Central memory CD4-positive, alpha-beta T cell (primary cell): Measurements from ENCODE around the gene PLEKHG4.

ENCODE experiments used
- DNase-seq: peaks from one replicate; pipeline ENCODE4 v3.0.0; 2022

PLEKHG4 gene

DNA sequence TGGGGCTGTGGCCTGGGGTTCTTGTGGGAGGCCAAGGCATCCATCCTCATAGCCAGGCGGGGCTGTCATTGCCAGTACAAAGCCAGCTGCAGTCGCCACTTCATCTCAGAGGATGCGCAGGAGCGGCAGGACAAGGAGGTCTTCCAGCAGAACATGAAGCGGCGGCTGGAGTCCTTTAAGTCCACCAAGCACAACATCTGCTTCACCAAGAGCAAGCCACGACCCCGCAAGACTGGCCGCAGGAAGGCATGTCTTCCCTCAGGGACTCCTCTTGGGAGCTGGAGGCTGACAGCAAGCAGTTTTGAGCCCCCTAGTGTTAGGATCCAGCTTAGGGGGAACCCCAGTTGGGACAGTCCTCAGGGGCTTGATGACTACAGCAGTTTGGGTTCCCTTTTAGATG lies 15.1 kb upstream of the PLEKHG4 start:
- DNase-seq, result no peak

DNA sequence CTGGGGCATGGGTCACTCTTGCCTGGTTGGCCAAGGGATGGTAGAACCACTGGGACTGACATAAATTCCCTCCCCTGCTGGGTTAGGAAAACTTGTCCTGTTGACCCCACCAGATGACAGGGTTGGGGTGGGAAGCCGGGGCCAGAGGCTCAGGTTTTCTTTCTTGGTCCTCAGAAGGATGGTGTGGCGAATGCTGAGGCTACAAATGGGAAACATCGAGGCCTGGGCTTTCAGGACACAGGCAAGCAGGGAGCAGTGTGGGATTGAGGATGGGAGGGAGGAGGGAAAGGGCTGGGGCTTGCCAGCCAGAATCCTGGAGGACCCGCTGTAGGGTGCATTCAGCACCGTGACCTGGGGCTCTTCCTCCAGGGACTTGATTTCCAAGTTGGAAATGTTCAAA lies 14.5 kb upstream of the PLEKHG4 start:
- DNase-seq, result no peak

DNA sequence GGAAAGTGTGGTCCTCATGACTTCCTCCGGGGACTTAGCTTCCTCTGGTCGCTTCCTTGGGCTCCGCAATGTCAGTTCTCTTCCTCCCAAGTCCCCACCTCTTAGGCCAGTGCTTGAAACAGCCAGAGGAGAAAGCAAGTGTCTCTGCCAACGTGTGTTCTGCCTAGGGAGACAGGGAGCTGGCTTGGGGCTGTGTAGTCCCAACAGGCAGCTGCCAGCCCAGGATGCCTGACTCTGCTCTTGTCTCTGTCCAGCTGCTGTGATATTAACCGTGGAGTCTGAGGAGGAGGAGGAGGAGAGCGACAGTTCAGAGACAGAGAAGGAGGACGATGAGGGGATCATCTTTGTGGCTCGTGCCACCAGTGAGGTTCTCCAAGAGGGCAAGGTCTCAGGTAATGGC lies 13.5 kb upstream of the PLEKHG4 start:
- no peak for DNase-seq

DNA sequence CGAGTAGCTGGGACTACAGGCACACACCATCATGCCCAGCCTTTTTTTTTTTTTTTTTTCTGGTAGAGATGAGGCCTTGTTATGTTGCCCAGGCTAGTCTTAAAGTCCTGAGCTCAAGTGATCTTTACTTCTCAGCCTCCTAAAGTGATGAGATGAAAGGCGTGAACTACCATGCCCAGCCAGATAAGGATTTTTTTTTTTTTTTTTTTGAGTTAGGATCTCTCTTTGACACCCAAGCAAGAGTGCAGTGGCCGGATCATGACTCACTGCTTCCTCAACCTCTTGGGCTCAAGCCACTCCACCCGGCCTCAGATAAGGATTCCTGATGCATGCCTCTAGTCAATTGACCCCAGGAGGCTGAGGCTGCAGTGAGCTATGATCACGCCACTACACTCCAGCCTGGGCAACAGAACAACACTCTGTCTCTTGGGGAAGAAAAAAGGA lies 11.2 kb upstream of the PLEKHG4 start:
- DNase-seq, result no peak

DNA sequence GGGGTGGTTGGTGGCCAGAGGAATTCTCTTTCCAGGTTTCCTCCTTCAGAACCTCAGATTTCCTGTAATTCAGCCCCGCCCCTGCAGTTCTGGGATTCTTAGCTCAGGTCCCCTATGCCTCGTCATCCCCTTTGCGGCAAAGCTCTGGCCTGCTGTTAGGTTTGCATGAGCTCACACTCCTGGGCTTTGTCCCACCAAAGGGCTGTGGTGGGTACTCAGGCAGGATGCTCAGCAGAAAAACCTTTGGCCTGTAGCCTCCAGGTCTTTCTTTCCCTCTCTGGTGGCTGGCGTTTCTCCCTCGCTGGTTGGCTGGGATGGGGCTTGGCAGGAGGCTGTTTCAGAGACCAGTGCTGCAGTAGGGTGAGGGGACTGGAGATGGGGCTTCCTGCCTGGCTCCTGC lies 9.6 kb upstream of the PLEKHG4 start:
- no peak for DNase-seq

DNA sequence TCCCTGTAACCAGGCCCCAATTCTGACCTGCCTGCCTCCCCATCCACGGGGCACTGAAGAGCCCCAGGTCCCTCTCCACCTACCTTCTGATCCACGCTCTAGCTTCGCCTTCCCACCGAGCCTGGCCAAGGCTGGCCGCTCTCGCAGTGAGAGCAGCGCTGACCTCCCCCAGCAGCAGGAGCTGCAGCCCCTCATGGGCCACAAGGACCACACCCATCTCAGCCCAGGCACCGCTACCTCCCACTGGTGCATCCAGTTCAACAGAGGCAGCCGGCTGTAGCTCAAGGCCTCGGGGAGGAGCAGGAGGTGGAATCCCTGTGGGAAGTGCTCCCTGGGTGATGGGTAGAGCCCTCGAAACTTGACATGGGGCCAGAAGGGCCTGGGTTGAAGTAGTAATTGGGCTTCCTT lies 8.4 kb upstream of the PLEKHG4 start:
- no peak for DNase-seq

DNA sequence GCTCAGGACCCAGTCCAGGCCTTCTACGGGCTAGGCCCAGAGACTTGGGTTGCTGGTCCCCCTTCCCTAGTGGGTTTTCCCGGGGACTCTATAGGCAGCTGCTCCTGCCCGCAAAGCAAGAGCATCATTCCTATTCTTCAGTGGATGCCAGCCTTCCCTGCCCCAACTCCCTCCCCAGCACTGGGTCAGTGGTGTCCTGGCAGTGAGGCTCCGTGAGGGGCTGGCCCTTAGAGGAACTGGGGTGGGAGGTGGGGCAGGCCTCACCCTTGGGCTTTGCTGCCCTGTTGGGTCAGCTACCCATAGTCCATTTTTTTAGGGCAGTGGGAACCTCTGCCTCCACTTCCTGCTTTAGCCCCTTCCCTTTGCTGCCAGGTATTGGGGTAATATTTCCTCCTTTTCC lies 7.9 kb upstream of the PLEKHG4 start:
- no peak for DNase-seq

DNA sequence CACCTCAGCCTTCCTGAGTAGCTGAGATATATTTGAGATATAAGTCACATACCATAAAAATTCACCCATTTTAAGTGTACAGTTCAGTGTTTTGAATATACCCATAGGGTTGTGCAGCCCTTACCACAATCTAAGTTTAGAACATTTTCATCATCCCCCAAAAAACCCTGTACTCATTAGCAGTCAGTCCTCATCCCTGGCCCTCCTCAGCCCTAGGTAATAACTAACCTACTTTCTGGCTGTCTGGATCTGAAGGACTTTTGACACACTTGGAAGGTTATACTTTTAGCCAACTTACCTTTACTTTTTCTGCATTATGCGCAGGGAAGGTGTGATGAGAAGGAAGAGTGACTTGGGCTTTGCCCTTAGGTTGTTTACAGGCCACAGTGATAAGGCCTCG lies 4.0 kb upstream of the PLEKHG4 start:
- DNase-seq, result no peak

DNA sequence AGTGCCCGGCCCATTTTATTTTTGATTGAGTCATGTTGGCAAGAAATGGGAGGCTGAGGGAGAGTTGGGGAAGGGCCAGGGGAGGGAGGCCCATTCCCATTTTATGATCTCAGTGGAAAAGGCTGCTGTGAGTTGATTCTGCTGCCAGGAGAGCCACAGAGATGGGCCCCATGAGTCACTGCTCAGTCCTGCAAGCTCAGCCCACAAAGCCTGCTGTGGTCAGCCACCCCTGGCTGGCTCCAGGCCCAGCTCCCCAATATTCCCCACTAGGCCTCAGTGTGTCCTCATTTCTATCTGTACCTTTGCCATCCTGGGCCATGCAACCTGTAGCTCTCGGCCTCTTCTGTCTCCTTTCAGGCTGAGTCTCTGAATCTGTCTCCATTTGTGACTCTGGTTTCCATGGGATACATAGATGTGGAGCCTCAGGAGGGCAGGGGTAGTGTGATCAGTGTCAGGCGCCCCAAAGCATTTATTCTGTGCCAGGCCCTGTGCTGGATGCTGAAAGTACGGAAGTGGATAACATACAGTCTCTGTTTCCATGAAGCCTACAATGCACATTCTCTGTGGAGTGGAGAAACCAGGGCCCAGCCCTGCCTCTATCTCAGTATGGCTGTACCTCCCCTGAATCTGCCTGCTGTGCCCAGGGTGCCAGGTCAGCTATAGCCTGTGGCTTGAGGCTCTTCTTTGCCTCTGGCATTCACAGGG lies 1.9 kb upstream of the PLEKHG4 start:
- no peak for DNase-seq

DNA sequence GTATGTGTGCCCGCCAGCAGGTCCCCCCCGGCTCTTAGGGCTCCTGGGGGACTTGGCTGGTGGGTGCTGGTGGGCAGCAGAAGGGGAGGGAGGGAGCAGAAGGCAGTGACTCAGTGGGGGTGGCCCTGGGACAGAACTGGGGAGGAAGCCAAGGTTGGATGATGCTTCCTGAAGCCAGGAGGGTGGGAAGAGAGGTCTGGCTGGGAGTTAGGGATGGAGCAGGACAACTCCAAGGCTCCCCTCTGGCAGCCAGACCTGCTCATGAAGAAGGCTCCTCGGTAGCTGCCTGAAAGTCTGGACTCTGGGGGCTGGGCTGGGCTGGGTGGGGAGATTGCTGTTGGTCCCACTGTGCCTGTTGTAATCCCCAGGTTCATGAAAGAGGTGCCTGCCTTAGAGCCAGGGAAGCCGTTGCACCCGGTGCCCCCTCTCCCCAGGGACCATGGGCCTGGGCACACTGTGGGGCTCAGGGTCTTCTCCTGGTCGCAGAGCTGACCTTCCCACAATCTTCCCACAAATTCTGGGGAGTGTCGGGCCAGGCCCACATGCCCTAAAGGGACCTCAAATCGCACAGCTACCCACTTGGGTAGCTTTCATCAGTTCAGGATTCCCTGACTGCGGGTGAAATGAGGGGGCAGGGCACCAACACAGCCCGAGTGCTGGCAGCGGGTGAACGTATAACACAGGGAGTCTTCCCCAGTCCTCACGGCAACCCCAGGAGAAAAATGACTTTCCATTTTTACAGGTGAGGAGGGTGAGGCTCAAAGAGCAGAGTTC lies 1.1 kb upstream of the PLEKHG4 start:
- DNase-seq, result no peak

DNA sequence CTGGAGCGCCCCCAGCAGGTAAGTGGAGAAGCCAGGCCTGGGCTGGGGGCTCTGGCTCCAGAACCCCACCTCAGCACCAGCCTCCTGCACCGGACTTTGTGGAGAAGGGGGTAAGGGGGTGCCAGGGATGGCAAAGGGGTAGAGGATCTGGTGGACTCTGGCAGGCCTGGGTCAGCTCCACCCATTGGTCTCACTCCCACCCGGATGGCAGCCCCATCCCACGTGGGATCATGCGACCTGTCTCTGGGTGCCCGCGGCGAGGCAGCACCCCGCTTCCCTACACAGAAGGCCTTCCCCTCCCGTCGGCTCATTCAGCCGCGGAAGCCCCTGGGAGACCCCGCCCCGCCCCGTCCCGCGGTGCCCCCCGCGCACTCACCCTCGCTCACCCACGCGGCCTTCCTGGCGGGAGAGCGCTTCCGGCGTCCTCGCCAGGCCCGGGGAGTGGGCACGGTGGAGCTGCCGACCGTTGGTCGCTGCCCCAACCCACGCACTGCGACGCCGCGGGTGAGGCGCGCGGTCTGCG lies 498 bp upstream of the PLEKHG4 start:
- peak; percentile 32 for DNase-seq

DNA sequence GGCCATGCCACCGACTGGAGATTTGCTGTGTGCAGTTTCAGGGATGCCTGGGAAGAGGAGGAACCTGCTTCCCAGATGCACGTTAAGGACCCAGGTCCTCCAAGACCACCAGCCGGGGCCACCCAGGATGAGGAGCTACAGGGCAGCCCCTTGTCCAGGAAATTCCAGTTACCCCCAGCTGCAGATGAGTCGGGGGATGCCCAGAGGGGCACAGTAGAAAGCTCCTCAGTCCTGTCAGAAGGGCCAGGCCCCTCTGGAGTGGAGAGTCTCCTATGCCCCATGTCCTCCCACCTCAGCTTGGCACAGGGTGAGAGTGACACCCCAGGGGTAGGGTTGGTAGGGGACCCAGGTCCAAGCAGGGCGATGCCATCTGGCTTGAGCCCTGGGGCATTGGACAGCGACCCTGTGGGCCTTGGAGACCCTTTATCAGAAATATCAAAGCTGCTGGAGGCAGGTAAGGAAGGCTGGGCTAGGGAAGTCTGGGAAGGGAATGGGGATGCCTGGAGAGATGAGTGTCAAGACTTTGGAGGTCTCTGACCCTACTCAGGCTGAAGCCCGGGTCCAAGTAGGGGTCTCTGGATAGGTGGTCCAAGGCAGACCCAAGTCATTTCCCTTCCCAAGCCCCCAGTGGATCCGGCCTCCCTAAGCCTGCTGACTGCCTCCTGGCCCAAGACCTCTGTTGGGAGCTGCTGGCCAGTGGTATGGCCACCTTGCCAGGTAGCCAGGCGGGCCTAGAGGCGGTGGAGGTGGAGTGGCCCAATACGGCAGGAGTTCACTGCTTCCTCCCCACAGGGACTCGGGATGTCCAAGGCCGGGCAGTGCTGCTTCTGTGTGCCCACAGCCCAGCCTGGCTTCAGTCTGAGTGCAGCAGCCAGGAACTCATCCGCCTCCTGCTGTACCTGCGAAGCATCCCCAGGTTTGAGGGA lies 1.0 kb downstream of the PLEKHG4 start:
- no peak for DNase-seq

DNA sequence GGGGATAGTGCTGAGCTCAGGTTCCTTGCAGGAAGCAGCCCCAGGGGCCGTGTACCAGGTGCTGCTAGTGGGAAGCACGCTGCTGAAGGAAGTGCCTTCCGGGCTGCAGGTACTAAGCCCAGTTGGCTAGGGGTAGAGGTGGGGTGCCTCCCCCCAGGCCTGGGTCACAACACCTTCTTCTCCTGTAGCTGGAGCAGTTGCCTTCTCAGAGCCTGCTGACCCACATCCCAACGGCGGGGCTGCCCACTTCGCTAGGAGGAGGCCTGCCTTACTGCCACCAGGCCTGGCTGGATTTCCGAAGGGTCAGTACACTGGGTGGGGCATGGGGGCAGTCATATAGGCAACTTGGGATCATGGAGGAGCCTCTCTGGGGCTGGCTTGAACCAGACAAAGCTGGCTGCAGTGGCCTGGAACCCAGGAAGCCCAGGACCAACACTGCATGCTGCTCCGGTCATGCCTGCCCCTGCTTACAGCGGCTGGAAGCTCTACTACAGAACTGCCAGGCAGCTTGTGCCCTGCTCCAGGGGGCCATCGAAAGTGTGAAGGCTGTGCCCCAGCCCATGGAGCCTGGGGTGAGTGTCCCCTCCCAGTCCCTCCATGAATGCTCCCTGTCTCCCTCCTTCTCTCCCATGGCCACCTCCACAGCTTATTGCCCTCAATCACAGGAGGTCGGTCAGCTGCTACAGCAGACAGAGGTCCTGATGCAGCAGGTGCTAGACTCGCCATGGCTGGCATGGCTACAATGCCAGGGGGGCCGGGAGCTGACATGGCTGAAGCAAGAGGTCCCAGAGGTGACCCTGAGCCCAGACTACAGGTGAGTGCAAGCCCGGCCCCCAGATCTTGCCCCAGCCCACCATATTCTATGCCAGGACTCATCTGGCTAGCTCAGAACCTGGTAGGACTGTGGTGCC lies 2.5 kb downstream of the PLEKHG4 start:
- no peak for DNase-seq

DNA sequence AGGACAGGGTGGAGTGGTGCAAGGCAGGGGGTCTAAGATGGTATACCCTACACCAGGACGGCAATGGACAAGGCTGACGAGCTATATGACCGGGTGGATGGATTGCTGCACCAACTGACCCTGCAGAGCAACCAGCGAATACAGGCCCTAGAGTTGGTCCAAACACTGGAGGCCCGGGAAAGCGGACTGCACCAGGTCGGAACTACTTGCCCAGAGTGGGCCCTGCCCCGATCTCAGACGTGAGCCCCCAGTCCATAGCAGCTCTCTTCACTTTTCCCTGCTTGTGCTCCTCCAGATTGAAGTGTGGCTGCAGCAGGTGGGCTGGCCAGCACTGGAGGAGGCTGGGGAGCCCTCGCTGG lies 3.1 kb downstream of the PLEKHG4 start:
- DNase-seq, result no peak

DNA sequence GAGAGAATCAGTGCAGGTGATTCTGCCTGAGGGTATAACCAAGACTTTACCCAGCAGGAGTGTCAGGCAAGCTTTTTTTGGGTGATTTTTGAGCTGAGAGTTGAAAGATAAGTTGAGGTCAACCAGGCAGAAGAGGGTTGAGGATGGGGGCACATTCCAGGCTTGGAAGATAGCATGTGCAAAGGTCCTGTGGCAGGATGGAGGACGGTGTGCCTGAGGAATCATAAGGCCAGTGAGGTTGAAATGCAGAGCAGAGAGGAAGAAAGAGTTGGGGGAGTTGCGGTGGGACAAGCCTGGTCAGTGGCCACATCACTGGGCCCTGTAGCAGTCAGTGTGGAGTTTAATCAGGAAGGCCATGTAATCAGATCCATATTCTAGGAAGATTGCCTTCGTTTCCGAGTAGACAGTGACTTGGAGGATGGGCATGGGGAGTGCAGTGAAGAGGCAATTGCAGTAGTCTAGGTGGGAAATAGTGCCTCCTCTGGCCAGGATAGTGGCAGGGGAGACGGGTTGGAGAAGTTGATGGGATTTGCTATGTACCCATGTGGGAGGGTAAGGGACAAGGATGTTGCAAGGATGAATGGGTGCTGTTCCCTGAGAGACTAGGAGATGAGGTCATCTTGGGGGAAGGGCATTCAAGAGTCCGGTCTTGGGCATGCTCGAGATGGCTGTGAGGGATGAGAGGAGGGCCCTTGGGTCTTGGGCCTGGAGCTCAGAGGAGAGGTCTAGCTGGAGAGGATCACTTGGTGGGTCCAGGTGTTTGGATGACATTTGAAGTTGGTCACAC lies 3.9 kb downstream of the PLEKHG4 start:
- no peak for DNase-seq

DNA sequence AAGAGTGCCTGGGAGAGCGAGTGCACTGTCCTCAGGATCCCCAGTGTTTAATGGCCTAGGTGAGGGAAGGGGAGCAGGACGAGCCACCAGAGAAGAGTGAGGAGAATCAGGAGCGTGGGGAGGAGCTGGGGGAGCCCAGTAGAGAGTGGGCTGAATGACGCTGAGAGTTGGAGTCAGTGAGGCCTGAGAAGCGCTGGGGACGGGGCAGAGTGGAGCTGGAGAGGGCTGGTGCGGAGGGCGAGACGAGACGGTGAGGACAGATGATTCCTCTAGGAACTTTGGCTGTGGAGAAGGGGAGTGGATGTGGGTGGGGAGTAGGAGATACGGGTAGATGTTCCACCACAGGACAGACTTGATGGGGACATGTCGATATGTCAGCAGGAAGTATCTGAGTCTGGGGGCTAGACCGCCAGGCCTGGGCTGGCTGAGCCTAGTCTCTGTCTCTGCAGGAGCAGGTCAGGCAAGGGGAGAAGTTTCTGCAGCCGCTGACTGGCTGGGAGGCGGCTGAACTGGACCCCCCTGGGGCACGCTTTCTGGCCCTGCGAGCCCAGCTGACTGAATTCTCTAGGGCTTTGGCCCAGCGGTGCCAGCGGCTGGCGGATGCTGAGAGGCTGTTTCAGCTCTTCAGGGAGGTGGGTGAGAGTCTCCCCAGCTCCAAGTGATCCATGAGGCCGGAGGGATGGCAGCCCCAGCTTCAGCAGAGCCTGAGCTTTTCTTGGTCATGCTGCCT lies 4.7 kb downstream of the PLEKHG4 start:
- no peak for DNase-seq

DNA sequence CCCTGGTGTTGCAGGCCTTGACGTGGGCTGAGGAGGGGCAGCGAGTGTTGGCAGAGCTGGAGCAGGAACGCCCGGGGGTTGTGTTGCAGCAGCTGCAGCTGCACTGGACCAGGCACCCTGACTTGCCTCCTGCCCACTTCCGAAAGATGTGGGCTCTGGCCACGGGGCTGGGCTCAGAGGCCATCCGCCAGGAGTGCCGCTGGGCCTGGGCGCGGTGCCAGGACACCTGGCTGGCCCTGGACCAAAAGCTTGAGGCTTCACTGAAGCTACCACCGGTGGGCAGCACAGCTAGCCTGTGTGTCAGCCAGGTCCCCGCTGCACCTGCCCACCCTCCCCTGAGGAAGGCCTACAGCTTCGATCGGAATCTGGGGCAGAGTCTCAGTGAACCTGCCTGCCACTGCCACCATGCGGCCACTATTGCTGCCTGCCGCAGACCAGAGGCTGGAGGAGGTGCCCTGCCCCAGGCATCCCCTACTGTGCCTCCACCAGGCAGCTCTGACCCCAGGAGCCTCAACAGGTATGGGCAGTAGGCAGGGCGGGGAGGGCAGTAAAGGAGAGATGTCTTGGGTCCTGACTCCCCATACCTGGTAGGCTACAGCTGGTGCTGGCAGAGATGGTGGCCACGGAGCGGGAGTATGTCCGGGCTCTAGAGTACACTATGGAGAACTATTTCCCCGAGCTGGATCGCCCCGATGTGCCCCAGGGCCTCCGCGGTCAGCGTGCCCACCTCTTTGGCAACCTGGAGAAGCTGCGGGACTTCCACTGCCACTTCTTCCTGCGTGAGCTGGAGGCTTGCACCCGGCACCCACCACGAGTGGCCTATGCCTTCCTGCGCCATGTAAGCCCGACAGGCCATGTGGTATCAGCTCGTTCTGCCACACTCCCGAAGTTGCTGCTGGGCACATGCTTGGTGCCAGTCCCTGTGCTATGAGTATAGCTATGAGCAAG lies 5.6 kb downstream of the PLEKHG4 start:
- DNase-seq, result no peak

DNA sequence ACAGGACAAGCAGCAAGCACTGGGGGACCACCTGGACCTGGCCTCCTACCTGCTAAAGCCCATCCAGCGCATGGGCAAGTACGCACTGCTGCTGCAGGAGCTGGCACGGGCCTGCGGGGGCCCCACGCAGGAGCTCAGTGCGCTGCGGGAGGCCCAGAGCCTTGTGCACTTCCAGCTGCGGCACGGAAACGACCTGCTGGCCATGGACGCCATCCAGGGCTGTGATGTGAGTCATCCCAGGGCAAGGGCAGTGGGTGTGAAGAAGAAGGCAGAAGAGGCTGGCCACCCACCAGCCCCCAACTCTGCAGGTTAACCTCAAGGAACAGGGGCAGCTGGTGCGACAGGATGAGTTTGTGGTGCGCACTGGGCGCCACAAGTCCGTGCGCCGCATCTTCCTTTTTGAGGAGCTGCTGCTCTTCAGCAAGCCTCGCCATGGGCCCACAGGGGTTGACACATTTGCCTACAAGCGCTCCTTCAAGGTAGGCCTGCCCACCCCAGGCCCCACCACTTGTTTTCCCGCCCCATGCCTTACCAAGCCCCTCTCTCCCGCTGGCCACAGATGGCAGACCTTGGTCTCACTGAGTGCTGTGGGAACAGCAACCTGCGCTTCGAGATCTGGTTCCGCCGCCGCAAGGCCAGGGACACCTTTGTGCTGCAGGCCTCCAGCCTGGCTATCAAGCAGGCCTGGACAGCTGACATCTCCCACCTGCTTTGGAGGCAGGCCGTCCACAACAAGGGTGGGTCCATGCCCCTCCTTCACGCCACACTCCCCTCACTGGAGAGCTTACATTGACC lies 7.3 kb downstream of the PLEKHG4 start:
- DNase-seq, result no peak

DNA sequence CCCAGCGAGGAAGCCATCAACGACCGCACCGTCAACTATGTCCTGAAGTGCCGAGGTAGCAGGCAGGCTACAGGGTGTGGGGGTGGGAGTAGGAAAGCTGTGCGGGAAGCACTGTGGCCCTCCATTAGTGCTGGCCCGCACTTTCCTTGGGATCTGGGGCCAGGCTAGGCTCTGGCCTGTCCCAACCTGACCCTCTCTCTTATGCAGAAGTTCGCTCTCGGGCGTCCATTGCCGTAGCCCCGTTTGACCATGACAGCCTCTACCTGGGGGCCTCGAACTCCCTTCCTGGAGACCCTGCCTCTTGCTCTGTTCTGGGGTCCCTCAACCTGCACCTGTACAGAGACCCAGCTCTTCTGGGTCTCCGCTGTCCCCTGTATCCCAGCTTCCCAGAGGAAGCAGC lies 8.6 kb downstream of the PLEKHG4 start:
- DNase-seq, result no peak
